ENCODE measurements around the gene IP6K2.

DNA sequence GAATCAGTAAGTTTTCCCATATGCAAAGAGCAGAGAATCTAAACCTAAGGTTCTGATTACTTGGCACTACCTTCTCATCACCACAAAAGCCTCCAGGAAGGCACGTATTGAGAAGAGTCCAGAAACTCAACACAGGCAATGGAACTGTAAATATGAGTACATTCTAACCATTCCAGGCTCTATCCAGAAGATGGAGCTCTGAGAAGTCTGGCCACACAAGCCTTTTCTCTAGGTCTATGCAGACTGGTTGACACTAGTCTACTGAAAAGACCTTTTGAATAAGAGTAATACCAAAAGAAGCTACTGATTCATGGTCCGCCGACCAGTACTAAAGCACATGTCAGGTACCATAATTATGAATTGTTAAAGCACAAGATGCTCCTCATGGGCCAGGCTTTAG, 19.1 kb downstream of the IP6K2 start:
- TF ChIP-seq EZH2 (IDR thresholded peaks at IDR 0.05; ENCODE audit: low read length, unreplicated experiment) (no peak), EZH2phosphoT487 (IDR thresholded peaks at IDR 0.05; ENCODE audit: borderline replicate concordance, low read length) (no peak)
- TF ChIP-seq, protein P1, sequence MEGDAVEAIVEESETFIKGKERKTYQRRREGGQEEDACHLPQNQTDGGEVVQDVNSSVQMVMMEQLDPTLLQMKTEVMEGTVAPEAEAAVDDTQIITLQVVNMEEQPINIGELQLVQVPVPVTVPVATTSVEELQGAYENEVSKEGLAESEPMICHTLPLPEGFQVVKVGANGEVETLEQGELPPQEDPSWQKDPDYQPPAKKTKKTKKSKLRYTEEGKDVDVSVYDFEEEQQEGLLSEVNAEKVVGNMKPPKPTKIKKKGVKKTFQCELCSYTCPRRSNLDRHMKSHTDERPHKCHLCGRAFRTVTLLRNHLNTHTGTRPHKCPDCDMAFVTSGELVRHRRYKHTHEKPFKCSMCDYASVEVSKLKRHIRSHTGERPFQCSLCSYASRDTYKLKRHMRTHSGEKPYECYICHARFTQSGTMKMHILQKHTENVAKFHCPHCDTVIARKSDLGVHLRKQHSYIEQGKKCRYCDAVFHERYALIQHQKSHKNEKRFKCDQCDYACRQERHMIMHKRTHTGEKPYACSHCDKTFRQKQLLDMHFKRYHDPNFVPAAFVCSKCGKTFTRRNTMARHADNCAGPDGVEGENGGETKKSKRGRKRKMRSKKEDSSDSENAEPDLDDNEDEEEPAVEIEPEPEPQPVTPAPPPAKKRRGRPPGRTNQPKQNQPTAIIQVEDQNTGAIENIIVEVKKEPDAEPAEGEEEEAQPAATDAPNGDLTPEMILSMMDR (conservative IDR thresholded peaks at IDR 0.05; ENCODE audit: low read depth, low read length): peak; percentile 44; the same call in 1 of the 2 replicates
